Neural progenitor cell (in vitro differentiated cells): ENCODE data around the gene TSPAN12. TPM values are rescaled to one million over a fixed set of nuclear protein-coding genes. Genes with fewer than 3 reads are reported as not detected.

ENCODE experiments used
- DNase-seq: peaks from one replicate; pipeline ENCODE4 v3.0.0-alpha.2; 2016; ENCODE audit warnings: low spot score
- H2AFZ ChIP-seq: fragments of 200-600 bp; sonication (generic); replicated peaks from 2 replicates; pipeline ENCODE4 v1.6.1; 2016; ENCODE audit warnings: antibody characterized with exemption
- H3F3A ChIP-seq: fragments of 200-600 bp; sonication (generic); 2 replicates; pipeline ENCODE4 v1.6.1; 2016; ENCODE audit warnings: antibody characterized with exemption, low read depth
- H3K27ac ChIP-seq: fragments of 200-600 bp; sonication (generic); 2 replicates; pipeline ENCODE4 v1.5.1; 2016; ENCODE audit warnings: mild to moderate bottlenecking
- H3K27me3 ChIP-seq: fragments of 200-600 bp; sonication (generic); 2 replicates; pipeline ENCODE4 v1.6.1; 2016; ENCODE audit warnings: mild to moderate bottlenecking, moderate library complexity
- H3K36me3 ChIP-seq: fragments of 200-600 bp; sonication (generic); 2 replicates; pipeline ENCODE4 v1.5.1; 2016
- H3K4me1 ChIP-seq: fragments of 200-600 bp; sonication (generic); 2 replicates; pipeline ENCODE4 v1.6.1; 2016; ENCODE audit warnings: mixed run types
- H3K4me2 ChIP-seq: fragments of 200-600 bp; sonication (generic); 2 replicates; pipeline ENCODE4 v1.6.1; 2016
- H3K4me3 ChIP-seq: fragments of 200-600 bp; sonication (generic); 2 replicates; pipeline ENCODE4 v1.5.1; 2016
- H3K79me2 ChIP-seq: fragments of 200-600 bp; sonication (generic); 2 replicates; pipeline ENCODE4 v1.6.1; 2016; ENCODE audit warnings: low read depth
- H3K9ac ChIP-seq: fragments of 200-600 bp; sonication (generic); 2 replicates; pipeline ENCODE4 v1.6.1; 2016
- H3K9me3 ChIP-seq: fragments of 200-600 bp; sonication (generic); 2 replicates; pipeline ENCODE4 v1.5.1; 2016; ENCODE audit warnings: low read depth
- H4K20me1 ChIP-seq: fragments of 200-600 bp; sonication (generic); 2 replicates; pipeline ENCODE4 v1.6.1; 2016; ENCODE audit warnings: low read depth
- H3K27ac Mint-ChIP-seq: 3 replicates; pipeline ENCODE4 v1.8.0; 2021; ENCODE audit warnings: mixed read lengths
- H3K27me3 Mint-ChIP-seq: 2 replicates; pipeline ENCODE4 v1.8.0; 2022; ENCODE audit warnings: low read depth, mild to moderate bottlenecking, inconsistent platforms, moderate library complexity, mixed read lengths; ENCODE audit not compliant: insufficient read depth
- H3K36me3 Mint-ChIP-seq: 3 replicates; pipeline ENCODE4 v1.8.0; 2021; ENCODE audit warnings: mixed read lengths
- H3K4me1 Mint-ChIP-seq: 3 replicates; pipeline ENCODE4 v1.8.0; 2021; ENCODE audit warnings: mixed read lengths
- H3K4me3 Mint-ChIP-seq: 3 replicates; pipeline ENCODE4 v1.8.0; 2021; ENCODE audit warnings: mild to moderate bottlenecking, moderate library complexity, mixed read lengths
- H3K9me3 Mint-ChIP-seq: 3 replicates; pipeline ENCODE4 v1.8.0; 2020; ENCODE audit warnings: mixed read lengths
- CTCF ChIP-seq: fragments of 200-600 bp; sonication (generic); IDR thresholded peaks from 2 replicates; pipeline ENCODE4 v1.5.1; 2017; ENCODE audit warnings: antibody characterized with exemption, mild to moderate bottlenecking
- EZH2 ChIP-seq: fragments of 200-600 bp; sonication (generic); IDR thresholded peaks from 2 replicates; pipeline ENCODE4 v1.6.1; 2017; ENCODE audit warnings: antibody characterized with exemption, mild to moderate bottlenecking, moderate library complexity
- EZH2phosphoT487 ChIP-seq: fragments of 200-600 bp; sonication (generic); IDR thresholded peaks from 2 replicates; pipeline ENCODE4 v1.6.1; 2017; ENCODE audit warnings: antibody characterized with exemption
- total RNA-seq: library from RNA; depleted of rRNA; stranded (reverse); fragments of >200 nt; gene quantifications from 2 replicates; pipeline ENCODE4 v1.2.3, GENCODE V29; 2015; ENCODE audit warnings: low replicate concordance

The TSPAN12 gene
- total RNA-seq, 1 donor from 2014 or later = 26.7 TPM

GRCh38 chr7:120837599-120837998, 20.3 kb downstream of the TSPAN12 start:
- Histone ChIP-seq H2AFZ (no peak overlapping the region), H3K79me2 (no peaks in the 10 kb centered on the region), H3K9me3 (no peaks in the 10 kb centered on the region), H3K4me3 (no peak overlapping the region), H3F3A (no peaks in the 10 kb centered on the region), H3K9ac (no peak overlapping the region), H3K4me1 (no peaks in the 10 kb centered on the region), H3K4me2 (no peak overlapping the region), H3K36me3 (no peaks in the 10 kb centered on the region), H4K20me1 (no peaks in the 10 kb centered on the region), H3K27ac (no peak overlapping the region), H3K27me3 (no peaks in the 10 kb centered on the region)
- Mint-ChIP-seq H3K4me1 (no peaks in the 10 kb centered on the region), H3K36me3 (peaks cover 19% of the 10 kb centered on the region), H3K27me3 (no peaks in the 10 kb centered on the region), H3K27ac (no peak overlapping the region), H3K4me3 (no peak overlapping the region), H3K9me3 (peaks cover 2% of the 10 kb centered on the region)
- no peak for TF ChIP-seq EZH2
- TF ChIP-seq CTCF = no peak
- no peak for TF ChIP-seq EZH2phosphoT487
- no peak for DNase-seq

- H3K79me2 ChIP-seq = no peaks in the 10 kb centered on the region
- no peak overlapping the region for H3K27ac ChIP-seq
- H3K27me3 ChIP-seq = no peaks in the 10 kb centered on the region
- H4K20me1 ChIP-seq = no peaks in the 10 kb centered on the region
- no peaks in the 10 kb centered on the region for H3K36me3 ChIP-seq
- Mint-ChIP-seq H3K4me1 (no peaks in the 10 kb centered on the region), H3K36me3 (peaks cover 18% of the 10 kb centered on the region), H3K9me3 (no peaks in the 10 kb centered on the region), H3K4me3 (no peak overlapping the region), H3K27me3 (no peaks in the 10 kb centered on the region), H3K27ac (no peak overlapping the region)
- H3K4me3 ChIP-seq = no peak overlapping the region
- no peak overlapping the region for H3K9ac ChIP-seq
- H3K4me2 ChIP-seq = no peak overlapping the region
- no peaks in the 10 kb centered on the region for H3K9me3 ChIP-seq
- TF ChIP-seq EZH2phosphoT487 (no peak), EZH2 (no peak), CTCF (no peak)
- no peak overlapping the region for H2AFZ ChIP-seq
- H3K4me1 ChIP-seq = no peaks in the 10 kb centered on the region
- no peaks in the 10 kb centered on the region for H3F3A ChIP-seq
- DNase-seq = no peak
These were observed 21.3 kb downstream of the TSPAN12 start for GRCh38 chr7:120836556-120837115.

GRCh38 chr7:120834726-120835125, 23.2 kb downstream of the TSPAN12 start:
- TF ChIP-seq EZH2phosphoT487 = no peak
- TF ChIP-seq CTCF = no peak
- no peak for TF ChIP-seq EZH2
- Mint-ChIP-seq H3K4me1 (no peaks in the 10 kb centered on the region), H3K4me3 (no peak overlapping the region), H3K27me3 (no peaks in the 10 kb centered on the region), H3K9me3 (peaks cover 3% of the 10 kb centered on the region), H3K36me3 (peaks cover 27% of the 10 kb centered on the region), H3K27ac (no peak overlapping the region)
- H2AFZ ChIP-seq = no peak overlapping the region
- no peak overlapping the region for H3K4me3 ChIP-seq
- no peak overlapping the region for H3K4me2 ChIP-seq
- H3K9ac ChIP-seq = no peak overlapping the region
- DNase-seq = no peak
- no peaks in the 10 kb centered on the region for H3K9me3 ChIP-seq
- no peaks in the 10 kb centered on the region for H4K20me1 ChIP-seq
- H3K27ac ChIP-seq = no peak overlapping the region
- H3K27me3 ChIP-seq = no peaks in the 10 kb centered on the region
- no peaks in the 10 kb centered on the region for H3K79me2 ChIP-seq
- no peaks in the 10 kb centered on the region for H3K36me3 ChIP-seq
- no peaks in the 10 kb centered on the region for H3F3A ChIP-seq
- no peaks in the 10 kb centered on the region for H3K4me1 ChIP-seq
